ENCODE results near the gene S100B.

S100B gene

DNA sequence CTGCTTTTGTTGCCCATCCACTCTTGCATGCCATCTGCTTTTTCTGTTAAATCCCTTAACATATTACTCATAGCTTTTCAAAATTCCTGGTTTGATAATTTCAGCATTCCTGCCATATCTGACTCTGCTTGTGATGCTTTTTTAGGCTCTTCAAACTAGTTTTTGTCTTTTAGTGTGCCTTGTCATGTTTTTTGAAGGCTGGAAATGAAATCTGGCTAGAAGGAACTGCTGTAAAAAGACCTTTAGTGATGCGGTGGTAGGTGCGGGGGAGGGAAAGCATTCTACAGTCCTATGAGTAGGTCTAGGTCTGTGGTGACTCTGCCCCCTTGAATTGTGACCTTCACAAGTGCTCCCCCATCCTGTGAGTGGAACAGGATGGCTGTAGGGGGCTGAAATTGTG is 15.0 kb upstream of the S100B start:
- no peak for TF ChIP-seq ZNF274 (IDR thresholded peaks at IDR 0.05; ENCODE audit: low read depth, low read length)

DNA sequence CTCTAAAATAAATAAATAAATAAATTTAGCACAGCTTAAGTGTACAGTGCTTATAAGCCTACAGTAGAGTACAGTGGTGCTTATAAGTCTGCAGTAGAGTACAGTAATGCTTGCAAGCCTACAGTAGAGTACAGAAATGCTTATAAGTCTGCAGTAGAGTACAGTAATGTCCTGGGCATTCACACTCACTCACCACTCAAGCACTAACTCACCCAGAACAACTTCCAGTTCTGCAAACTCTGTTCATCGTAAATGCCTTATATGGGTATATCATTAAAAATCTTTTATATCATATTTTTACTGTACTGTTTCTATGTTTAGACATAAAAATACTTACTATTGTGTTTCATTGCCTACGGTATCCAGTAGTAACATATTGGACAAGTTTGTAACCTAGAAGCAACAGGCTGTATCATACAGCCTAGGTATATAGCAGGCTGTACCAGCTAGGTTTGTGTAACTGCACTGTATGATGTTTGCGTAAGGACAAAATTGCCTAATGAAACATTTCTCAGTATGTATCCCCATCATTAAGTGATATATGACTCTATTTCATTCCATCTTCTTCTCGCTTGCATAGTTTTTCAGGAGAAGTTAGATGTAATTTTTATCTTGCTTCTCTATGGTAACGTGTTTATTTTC is 14.0 kb upstream of the S100B start:
- TF ChIP-seq ZNF274 (IDR thresholded peaks at IDR 0.05; ENCODE audit: low read depth, low read length): no peak
- no peak overlapping the region for H3K4me3 ChIP-seq (ENCODE audit: low read length)

More for the DNA sequence above, 15.0 kb upstream of the S100B start:
- no peak overlapping the region for H3K4me3 ChIP-seq (ENCODE audit: low read length)

DNA sequence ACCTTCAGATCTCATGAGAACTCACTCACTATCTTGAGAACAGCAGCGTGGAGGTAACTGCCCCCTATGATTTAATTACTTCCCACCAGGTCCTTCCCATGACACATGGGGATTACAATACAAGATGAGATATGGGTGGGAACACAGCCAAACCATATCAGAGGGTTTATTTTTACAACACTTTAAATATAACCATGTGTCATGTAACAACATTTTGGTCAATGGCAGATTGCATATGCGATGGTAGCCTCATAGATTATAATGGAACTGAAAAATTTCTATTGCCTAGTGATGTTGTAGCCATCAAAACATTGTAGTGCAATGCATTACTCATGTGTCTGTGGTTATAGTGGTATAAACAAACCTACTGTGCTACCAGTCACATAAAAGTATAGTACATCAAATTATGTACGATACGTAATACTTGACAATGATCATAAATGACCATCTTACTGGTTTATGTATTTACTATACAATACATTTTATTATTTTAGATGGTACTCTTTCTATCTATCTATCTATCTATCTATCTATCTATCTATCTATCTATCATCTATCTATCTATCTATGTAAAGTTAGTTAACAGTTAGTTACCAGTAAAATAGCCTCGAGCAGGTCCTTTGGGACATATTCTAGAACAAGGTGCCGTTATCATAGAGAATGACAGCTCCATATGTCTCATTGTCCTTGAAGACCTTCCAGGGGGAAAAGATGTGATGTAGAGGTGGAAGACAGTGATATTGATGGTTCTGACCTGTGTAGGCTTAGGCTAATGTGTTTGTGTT is 12.6 kb upstream of the S100B start:
- H3K4me3 ChIP-seq (ENCODE audit: low read length): no peak overlapping the region
- no peak for TF ChIP-seq ZNF274 (IDR thresholded peaks at IDR 0.05; ENCODE audit: low read depth, low read length)

DNA sequence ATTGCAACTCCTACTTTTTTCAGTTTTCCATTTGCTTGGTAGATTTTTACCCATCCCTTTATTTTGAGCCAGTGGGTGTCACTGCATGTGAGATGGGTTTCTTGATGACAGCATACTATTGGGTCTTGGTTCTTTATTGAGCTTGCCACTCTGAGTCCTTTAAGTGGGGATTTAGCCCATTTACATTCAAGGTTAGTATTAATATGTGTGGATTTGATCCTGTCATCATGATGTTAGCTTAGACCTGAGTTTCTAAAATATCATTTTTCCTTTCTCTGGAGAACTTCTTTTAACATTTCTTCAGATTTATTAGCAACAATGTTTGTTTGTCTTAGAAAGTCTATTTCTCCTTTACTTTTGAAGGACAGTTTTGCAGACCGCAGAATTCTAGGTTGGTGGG is 11.8 kb upstream of the S100B start:
- no peak for TF ChIP-seq ZNF274 (IDR thresholded peaks at IDR 0.05; ENCODE audit: low read depth, low read length)
- no peak overlapping the region for H3K4me3 ChIP-seq (ENCODE audit: low read length)

DNA sequence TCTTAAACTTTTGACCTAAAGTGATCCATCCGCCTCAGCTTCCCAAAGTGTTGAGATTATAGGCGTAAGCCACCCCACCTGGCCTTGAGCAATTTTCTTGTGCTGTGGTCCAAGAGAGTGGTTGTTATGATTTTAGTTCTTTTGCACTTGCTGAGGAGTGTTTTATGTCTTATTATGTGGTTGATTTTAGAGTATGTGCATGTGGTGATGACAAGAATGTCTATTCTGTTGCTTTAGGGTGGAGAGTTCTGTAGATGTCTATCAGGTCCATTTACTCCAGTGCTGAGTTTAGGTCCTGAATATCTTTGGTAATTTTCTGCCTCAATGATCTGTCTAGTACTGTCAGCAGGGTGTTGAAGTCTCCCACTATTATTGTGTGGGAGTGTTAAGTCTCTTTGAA is 11.2 kb upstream of the S100B start:
- no peak for TF ChIP-seq ZNF274 (IDR thresholded peaks at IDR 0.05; ENCODE audit: low read depth, low read length)
- H3K4me3 ChIP-seq (ENCODE audit: low read length): no peak overlapping the region

DNA sequence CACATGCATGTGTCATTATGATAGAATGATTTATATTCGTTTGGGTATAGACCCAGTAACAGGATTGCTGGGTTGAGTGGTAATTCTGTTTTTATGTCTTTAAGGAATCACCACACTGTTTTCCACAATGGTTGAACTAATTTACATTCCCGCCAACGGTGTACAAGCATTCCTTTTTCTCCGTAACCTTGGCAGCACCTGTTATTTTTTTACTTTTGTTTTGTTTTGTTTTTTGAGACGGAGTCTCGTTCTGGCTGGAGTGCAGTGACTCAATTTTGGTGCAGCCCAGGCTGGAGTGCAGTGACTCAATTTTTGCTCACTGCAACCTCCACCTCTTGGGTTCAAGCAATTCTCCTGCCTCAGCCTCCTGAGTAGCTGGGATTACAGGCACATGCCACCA is 8.5 kb upstream of the S100B start:
- no peak overlapping the region for H3K4me3 ChIP-seq (ENCODE audit: low read length)
- TF ChIP-seq ZNF274 (IDR thresholded peaks at IDR 0.05; ENCODE audit: low read depth, low read length): no peak

DNA sequence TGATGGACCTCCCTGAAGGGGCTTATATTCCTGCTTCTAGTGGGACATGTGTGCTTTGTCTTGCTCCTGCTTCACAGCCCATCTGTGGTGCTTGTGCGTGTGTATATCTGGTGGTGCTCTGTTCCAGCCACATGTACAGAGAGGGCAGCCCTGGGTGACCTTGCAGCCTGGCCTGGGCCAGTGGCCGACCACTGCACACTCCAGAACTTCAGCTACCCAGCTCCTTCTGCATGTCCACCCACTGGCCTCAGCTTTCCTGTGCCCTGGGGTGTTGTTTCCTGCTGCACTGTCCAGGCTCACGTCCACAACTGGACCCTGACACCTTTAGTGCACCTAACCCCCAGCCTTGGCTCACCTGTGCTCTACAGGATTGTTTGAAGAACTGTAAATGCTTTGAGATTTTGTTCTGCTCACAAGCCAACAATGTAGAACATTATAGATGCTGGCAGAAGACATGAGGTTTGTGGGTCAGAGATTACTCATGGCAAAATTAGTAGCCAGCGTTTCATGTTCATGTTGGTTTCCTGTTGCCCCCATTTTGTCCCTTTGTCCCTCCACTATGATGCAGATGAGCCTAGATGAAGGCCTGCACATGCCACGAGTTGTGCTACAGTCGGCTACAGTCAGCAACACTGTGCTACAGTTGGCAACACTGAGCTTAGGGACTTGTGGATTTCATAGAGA is 5.3 kb upstream of the S100B start:
- H3K4me3 ChIP-seq (ENCODE audit: low read length): no peak overlapping the region
- TF ChIP-seq ZNF274 (IDR thresholded peaks at IDR 0.05; ENCODE audit: low read depth, low read length): no peak

DNA sequence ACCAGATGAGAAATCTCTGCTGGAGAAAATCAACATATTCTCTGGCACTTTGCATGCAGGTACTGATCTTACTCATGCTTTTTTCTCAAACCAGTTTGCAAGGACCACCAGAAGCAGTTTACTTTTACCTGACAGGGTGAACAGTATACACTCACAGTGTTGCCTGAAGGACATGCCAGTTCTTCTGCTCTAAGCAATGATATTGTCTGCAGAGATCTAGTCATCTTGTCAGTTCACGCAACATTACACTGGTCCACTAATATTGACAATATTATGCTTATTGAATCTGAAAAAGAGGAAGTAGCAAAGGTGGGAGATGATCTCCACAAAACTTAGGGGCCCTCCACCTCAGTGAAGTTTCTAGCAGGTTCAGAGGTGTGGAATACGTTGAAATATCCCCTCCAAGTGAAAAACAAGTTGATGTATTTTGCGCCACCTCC is 3.8 kb upstream of the S100B start:
- H3K4me3 ChIP-seq (ENCODE audit: low read length): no peak overlapping the region; the same call in 1 of the 2 replicates
- no peak for TF ChIP-seq ZNF274 (IDR thresholded peaks at IDR 0.05; ENCODE audit: low read depth, low read length)

DNA sequence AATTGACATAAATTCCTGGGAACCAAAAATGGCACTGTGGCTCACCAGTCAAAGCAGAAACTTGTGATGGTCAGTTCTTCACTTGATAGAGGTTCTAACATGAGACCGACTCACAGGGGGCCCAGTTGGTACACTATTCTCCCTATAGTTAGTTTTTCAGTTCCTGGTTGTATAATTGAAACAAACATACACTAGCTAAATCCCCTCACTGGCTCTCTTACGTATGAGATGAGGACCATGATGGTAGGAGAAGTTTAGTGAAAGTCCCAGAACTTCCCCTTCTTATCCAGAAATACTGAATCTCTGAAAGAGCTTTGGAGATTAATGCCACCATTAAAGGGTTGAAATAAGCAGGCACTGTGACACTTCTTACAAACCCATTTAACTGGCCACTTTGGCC is 2.8 kb upstream of the S100B start:
- H3K4me3 ChIP-seq (ENCODE audit: low read length): no peak overlapping the region
- no peak for TF ChIP-seq ZNF274 (IDR thresholded peaks at IDR 0.05; ENCODE audit: low read depth, low read length)

DNA sequence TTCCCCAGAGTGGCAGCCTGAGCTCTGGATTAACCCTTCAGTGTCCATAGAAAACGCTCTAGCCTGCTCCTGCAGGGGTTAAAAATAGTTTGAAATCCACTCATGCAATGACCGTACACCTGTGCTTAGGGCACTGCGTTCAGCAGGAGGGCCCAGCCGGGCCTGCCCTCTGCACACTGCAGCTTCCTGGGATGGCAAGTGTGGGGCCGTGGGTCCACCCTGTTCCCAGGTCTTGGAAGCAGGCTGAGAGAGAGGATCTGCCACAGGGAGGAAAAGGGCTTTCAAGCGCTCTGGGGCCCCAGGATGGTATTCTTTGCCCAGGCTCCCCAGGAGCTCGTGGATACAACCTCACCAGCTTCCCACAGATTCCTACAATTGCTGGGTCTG is 1.5 kb upstream of the S100B start:
- H3K4me3 ChIP-seq (ENCODE audit: low read length): no peak overlapping the region
- no peak for TF ChIP-seq ZNF274 (IDR thresholded peaks at IDR 0.05; ENCODE audit: low read depth, low read length)

DNA sequence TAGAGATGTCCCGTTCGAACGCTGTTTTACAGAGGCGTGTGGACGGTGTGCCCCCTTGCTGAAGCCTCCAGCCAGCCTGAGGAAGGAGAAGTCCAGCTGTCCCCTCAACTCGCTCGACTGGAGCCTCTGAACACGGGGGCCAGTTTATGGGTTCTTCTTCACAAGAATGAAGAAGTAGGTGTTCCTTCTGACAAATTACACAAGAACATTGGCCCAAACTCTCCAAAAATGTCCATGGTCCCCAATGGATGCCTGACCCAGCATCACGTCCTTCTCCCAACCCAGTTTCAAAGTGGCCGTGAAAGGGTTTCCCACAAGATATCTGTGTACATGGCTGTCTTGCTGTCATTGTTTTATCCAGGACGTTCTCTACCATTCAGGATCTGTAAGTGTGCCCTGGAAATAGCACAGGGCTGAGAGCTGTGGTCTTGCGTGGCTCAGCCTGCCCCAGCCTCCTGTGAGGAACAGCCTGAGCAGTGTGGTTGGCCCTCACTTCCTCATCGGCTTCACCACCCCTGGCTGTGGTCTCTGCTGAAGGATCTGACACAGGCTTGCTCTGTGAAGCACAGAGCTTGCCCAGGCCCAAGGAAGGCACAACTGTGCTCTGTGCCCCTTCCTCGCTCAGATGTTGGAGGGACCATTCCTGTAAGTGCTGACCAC is 1.0 kb upstream of the S100B start:
- no peak overlapping the region for H3K4me3 ChIP-seq (ENCODE audit: low read length)
- no peak for TF ChIP-seq ZNF274 (IDR thresholded peaks at IDR 0.05; ENCODE audit: low read depth, low read length)

DNA sequence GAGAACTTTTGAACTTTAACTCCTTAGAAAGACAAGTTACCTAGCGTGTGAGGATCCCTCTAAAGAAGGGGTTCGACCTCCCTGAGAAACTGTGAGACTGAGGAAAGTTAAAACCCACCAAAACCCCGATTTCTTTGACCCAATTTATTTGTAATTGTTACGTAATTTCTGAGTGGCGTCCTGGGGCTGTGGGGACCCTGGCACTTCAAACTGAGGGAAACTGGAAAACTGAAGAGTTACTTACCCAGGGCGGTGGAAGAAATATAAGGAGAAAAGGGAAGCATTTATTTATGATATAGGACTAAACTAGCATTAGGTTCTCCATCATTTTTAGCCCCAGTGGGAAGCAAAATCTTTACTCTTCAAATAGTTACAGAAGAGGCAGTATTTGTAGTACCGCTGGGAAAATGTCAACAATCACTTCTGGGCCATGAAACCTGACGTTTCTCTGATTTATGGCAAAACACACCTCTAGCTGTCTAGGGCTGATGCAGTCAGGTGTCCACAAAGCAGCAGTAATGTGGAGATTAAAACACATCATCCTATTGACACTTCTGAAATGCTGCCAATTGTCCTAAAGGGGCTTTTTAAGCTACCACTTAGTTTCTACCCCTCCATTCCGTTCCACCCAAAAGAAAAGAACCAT is 430 bp downstream of the S100B start:
- TF ChIP-seq ZNF274 (IDR thresholded peaks at IDR 0.05; ENCODE audit: low read depth, low read length): no peak

DNA sequence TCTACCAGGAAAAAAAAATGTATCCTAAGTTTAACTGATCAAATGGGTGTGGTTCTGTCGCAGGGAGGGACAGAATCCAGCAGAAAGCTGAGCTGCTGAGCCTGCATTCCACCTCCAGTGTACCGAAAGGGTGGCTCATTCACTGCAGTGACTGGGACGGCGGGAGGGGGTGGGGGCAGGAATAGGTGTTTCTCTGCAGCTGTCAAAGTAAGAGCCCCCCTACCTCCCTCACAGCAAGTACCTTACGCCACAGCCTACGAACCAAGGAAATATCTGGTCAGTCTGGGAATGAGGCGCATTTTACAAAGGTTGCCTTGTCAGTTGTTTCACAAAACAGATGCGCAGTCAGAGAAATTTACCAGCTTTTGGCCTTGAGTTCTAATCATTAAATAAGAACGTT is 1.7 kb downstream of the S100B start:
- TF ChIP-seq ZNF274 (IDR thresholded peaks at IDR 0.05; ENCODE audit: low read depth, low read length): no peak
- no peak overlapping the region for H3K4me3 ChIP-seq (ENCODE audit: low read length)

More for the DNA sequence above, 430 bp downstream of the S100B start:
- H3K4me3 ChIP-seq (ENCODE audit: low read length): no peak overlapping the region

DNA sequence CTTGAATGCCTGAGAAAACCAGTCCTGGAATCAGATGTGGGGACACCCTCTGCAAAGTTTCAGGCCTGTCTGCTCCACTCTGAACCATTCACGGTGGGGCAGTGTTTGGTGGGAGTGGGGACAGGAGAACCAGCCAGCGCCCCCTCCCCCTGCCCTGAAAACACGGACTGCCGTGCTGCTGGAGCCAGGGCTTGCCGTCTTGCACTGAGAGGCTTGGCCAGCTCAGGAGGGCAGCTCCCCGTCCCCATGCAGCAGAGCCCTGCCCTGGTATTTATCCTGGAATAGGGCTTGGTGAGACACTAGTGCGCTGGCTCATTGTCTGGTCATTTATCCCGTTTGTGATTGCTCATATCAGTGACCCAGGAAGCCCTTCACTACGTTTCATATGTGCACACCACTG is 3.9 kb downstream of the S100B start:
- TF ChIP-seq ZNF274 (IDR thresholded peaks at IDR 0.05; ENCODE audit: low read depth, low read length): no peak
- H3K4me3 ChIP-seq (ENCODE audit: low read length): no peak overlapping the region

Measured in GM08714 (cell line).